Measurements from ENCODE around the gene SLC44A5.
"Not testable (repeated sequence)": the region's sequence is repeated elsewhere in the genome, so short reads cannot be mapped to it uniquely, and the experiment has no call there.

Gene SLC44A5

GRCh38 chr1:75614399-75614756 is 3.5 kb upstream of the SLC44A5 start:
- H3K9ac ChIP-seq (ENCODE audit: low read depth, low read length), result peak overlapping the region; percentile 67; the same call in 1 of the 2 replicates
- no peaks in the 10 kb centered on the region for H3K4me1 ChIP-seq (ENCODE audit: insufficient read depth, low read length)
- no peaks in the 10 kb centered on the region for H3K9me3 ChIP-seq (ENCODE audit: control insufficient read depth, insufficient read depth, low read length)
- no peaks in the 10 kb centered on the region for H3K36me3 ChIP-seq (ENCODE audit: insufficient read depth, low read length)

DNA sequence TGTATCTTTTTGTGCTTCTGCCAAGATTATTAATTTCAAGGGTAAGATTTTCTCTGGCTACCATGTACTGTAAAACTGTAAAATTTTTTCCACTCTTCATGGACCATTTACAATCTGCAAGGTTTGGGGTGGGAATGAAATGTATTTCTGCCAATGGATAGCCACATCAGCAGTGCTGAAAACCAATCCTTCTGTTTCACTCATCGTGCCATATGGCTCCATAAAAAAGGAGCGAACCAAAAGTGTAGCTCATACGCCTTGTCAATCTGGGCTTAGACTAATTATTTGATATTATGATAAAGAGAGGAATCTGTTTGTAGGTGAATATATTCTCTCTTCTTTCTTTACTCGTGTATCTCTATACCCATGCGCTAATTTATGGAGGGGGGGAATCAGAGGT is 3.0 kb upstream of the SLC44A5 start:
- H3K9me3 ChIP-seq (ENCODE audit: control insufficient read depth, insufficient read depth, low read length), result no peaks in the 10 kb centered on the region

DNA sequence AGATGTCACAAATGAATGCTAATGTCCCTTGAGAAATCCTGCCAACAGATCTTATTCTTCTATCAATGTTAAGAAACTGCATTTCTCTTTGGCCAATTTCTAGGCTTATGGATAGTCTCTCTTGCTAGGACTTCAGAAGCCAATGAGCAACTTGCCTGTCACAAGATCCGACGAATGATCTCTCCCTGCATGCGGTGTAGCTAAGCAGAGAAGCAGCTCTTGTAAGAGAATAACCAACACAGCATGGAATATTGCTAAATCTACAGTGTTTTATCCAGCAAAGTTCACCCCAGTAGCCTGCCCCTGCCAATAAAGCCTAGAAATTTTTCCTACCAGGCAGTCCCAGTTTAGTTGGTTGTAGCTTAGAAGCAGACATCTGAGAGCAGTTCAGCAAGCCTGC is 2.1 kb upstream of the SLC44A5 start:
- Histone ChIP-seq H3K36me3 (ENCODE audit: insufficient read depth, low read length) (no peaks in the 10 kb centered on the region), H3K9me3 (ENCODE audit: control insufficient read depth, insufficient read depth, low read length) (no peaks in the 10 kb centered on the region), H3K4me1 (ENCODE audit: insufficient read depth, low read length) (no peaks in the 10 kb centered on the region), H3K9ac (ENCODE audit: low read depth, low read length) (no peak overlapping the region)

More for the DNA sequence above, 3.0 kb upstream of the SLC44A5 start:
- Histone ChIP-seq H3K4me1 (ENCODE audit: insufficient read depth, low read length) (no peaks in the 10 kb centered on the region), H3K36me3 (ENCODE audit: insufficient read depth, low read length) (no peaks in the 10 kb centered on the region), H3K9ac (ENCODE audit: low read depth, low read length) (no peak overlapping the region)

- Histone ChIP-seq H3K9ac (ENCODE audit: low read depth, low read length) (no peak overlapping the region), H3K9me3 (ENCODE audit: control insufficient read depth, insufficient read depth, low read length) (no peaks in the 10 kb centered on the region), H3K36me3 (ENCODE audit: insufficient read depth, low read length) (no peaks in the 10 kb centered on the region), H3K4me1 (ENCODE audit: insufficient read depth, low read length) (no peaks in the 10 kb centered on the region)
Observed at GRCh38 chr1:75602486-75602885, 8.4 kb downstream of the SLC44A5 start.

GRCh38 chr1:75600781-75601180 is 10.1 kb downstream of the SLC44A5 start:
- Histone ChIP-seq H3K9ac (ENCODE audit: low read depth, low read length) (no peak overlapping the region), H3K36me3 (ENCODE audit: insufficient read depth, low read length) (no peaks in the 10 kb centered on the region), H3K9me3 (ENCODE audit: control insufficient read depth, insufficient read depth, low read length) (no peaks in the 10 kb centered on the region), H3K4me1 (ENCODE audit: insufficient read depth, low read length) (no peaks in the 10 kb centered on the region)

- H3K36me3 ChIP-seq (ENCODE audit: insufficient read depth, low read length), result no peaks in the 10 kb centered on the region
- no peak overlapping the region for H3K9ac ChIP-seq (ENCODE audit: low read depth, low read length)
Observed at GRCh38 chr1:75594327-75594726, 16.6 kb downstream of the SLC44A5 start.

DNA sequence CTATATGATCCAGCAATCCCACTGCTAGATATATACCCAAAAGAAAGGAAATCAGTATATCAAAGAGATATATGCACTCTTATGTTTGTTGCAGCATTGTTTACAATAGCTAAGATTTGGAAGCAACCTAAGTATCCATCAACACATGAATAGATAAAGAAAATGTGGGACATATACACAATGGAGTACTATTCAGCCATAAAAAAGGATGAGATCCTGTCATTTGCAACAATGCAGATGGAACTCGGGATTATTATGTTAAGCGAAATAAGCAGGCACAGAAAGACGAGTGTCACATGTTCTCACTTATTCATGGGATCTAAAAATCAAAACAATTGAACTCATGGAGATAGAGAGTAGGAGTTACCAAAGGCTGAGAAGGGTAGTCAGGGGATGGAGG is 17.5 kb downstream of the SLC44A5 start:
- not testable (repeated sequence) for H3K36me3 ChIP-seq (ENCODE audit: insufficient read depth, low read length); H3K9ac ChIP-seq (ENCODE audit: low read depth, low read length); H3K4me1 ChIP-seq (ENCODE audit: insufficient read depth, low read length); H3K9me3 ChIP-seq (ENCODE audit: control insufficient read depth, insufficient read depth, low read length)

More at GRCh38 chr1:75594327-75594726, 16.6 kb downstream of the SLC44A5 start:
- no peaks in the 10 kb centered on the region for H3K4me1 ChIP-seq (ENCODE audit: insufficient read depth, low read length)
- no peaks in the 10 kb centered on the region for H3K9me3 ChIP-seq (ENCODE audit: control insufficient read depth, insufficient read depth, low read length)

DNA sequence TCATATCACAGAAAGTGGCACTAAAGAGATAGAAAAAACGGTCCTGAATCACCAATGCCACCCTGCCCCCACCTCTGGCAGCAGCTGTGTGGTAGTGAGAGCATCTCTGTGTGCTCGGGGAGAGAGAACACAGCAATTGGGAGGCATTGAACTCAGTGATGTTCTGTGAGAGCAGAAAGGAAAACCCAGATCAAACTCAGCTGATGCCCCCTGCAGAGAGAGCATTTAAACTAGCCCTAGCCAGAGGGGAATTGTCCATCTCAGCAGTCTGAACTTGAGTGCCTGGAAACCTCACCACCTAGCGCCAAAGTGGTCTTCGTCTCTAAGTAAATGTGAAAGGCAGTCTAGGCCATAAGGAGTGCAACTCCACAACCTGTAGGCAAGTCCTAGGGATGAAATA is 21.3 kb downstream of the SLC44A5 start:
- no peaks in the 10 kb centered on the region for H3K9me3 ChIP-seq (ENCODE audit: control insufficient read depth, insufficient read depth, low read length)
- H3K36me3 ChIP-seq (ENCODE audit: insufficient read depth, low read length), result no peaks in the 10 kb centered on the region
- no peak overlapping the region for H3K9ac ChIP-seq (ENCODE audit: low read depth, low read length)
- H3K4me1 ChIP-seq (ENCODE audit: insufficient read depth, low read length), result no peaks in the 10 kb centered on the region

- no peaks in the 10 kb centered on the region for H3K9me3 ChIP-seq (ENCODE audit: control insufficient read depth, insufficient read depth, low read length)
- H3K9ac ChIP-seq (ENCODE audit: low read depth, low read length), result no peak overlapping the region
- H3K4me1 ChIP-seq (ENCODE audit: insufficient read depth, low read length), result no peaks in the 10 kb centered on the region
- no peaks in the 10 kb centered on the region for H3K36me3 ChIP-seq (ENCODE audit: insufficient read depth, low read length)
Observed at GRCh38 chr1:75588779-75589475, 22.0 kb downstream of the SLC44A5 start.

DNA sequence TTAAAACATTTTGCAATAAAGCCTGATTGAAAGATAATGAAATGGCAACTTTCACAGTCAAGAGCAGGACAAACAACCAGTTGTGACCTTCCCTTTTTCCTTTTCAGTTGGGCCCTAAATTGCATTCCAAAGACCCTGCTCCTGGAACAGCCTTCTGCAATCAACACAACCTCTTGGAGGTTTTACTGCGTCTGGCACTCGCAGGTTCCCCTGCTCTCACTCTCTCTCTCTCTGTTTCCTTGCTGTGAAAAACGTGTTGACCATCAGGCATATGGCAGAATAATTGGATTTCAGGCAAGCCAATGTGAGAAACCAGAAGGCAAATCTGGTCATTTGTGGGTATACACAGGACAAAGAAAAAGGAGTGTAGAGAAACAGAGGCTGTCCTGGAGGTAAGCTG is 23.2 kb downstream of the SLC44A5 start:
- H3K4me1 ChIP-seq (ENCODE audit: insufficient read depth, low read length), result no peaks in the 10 kb centered on the region
- H3K9ac ChIP-seq (ENCODE audit: low read depth, low read length), result no peak overlapping the region
- no peaks in the 10 kb centered on the region for H3K36me3 ChIP-seq (ENCODE audit: insufficient read depth, low read length)
- no peaks in the 10 kb centered on the region for H3K9me3 ChIP-seq (ENCODE audit: control insufficient read depth, insufficient read depth, low read length)

GRCh38 chr1:75583282-75583681 is 27.6 kb downstream of the SLC44A5 start:
- no peaks in the 10 kb centered on the region for H3K36me3 ChIP-seq (ENCODE audit: insufficient read depth, low read length)
- H3K4me1 ChIP-seq (ENCODE audit: insufficient read depth, low read length), result no peaks in the 10 kb centered on the region
- no peak overlapping the region for H3K9ac ChIP-seq (ENCODE audit: low read depth, low read length)
- H3K9me3 ChIP-seq (ENCODE audit: control insufficient read depth, insufficient read depth, low read length), result no peaks in the 10 kb centered on the region

- no peaks in the 10 kb centered on the region for H3K4me1 ChIP-seq (ENCODE audit: insufficient read depth, low read length)
- no peaks in the 10 kb centered on the region for H3K9me3 ChIP-seq (ENCODE audit: control insufficient read depth, insufficient read depth, low read length)
- H3K9ac ChIP-seq (ENCODE audit: low read depth, low read length), result no peak overlapping the region
- no peaks in the 10 kb centered on the region for H3K36me3 ChIP-seq (ENCODE audit: insufficient read depth, low read length)
Observed at GRCh38 chr1:75582725-75583261, 28.1 kb downstream of the SLC44A5 start.

GRCh38 chr1:75579046-75579445 is 31.9 kb downstream of the SLC44A5 start:
- Histone ChIP-seq H3K4me1 (ENCODE audit: insufficient read depth, low read length) (no peaks in the 10 kb centered on the region), H3K9me3 (ENCODE audit: control insufficient read depth, insufficient read depth, low read length) (no peaks in the 10 kb centered on the region), H3K36me3 (ENCODE audit: insufficient read depth, low read length) (no peaks in the 10 kb centered on the region), H3K9ac (ENCODE audit: low read depth, low read length) (no peak overlapping the region)

DNA sequence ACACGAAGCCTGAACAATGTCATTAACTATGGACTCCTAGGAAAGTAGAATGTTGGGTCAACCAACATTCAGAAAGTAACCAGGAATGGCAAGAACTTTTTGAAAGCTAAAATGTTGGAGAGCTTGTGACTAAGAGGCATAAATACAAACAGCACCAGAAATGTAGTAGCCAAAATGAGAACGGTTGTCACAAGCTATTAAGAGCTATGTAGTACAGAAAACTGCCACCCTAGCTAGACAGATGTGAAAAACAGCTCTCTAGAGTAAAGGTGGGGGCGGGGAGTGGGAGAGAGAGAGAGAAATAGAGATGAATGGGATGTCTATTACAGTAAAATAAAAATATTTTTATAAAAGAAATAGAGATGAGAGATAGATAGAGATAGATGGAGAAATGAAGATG is 35.1 kb downstream of the SLC44A5 start:
- Histone ChIP-seq H3K9me3 (ENCODE audit: control insufficient read depth, insufficient read depth, low read length) (no peaks in the 10 kb centered on the region), H3K4me1 (ENCODE audit: insufficient read depth, low read length) (no peaks in the 10 kb centered on the region), H3K9ac (ENCODE audit: low read depth, low read length) (no peak overlapping the region), H3K36me3 (ENCODE audit: insufficient read depth, low read length) (no peaks in the 10 kb centered on the region)

- H3K4me1 ChIP-seq (ENCODE audit: insufficient read depth, low read length), result no peaks in the 10 kb centered on the region
- no peaks in the 10 kb centered on the region for H3K9me3 ChIP-seq (ENCODE audit: control insufficient read depth, insufficient read depth, low read length)
- no peaks in the 10 kb centered on the region for H3K36me3 ChIP-seq (ENCODE audit: insufficient read depth, low read length)
- H3K9ac ChIP-seq (ENCODE audit: low read depth, low read length), result no peak overlapping the region
Observed at GRCh38 chr1:75567191-75567590, 43.7 kb downstream of the SLC44A5 start.
